NCI-H1092 treated with DMSO at 0.1 percent for 48 hours (cell line): ENCODE measurements around the gene EIF4H.
"Not testable (repeated sequence)": the region's sequence is repeated elsewhere in the genome, so short reads cannot be mapped to it uniquely, and the experiment has no call there.

ENCODE experiments used
- DNase-seq: peaks from one replicate; lab custom pipeline; 2025; lab: John Stamatoyannopoulos, UW

Gene EIF4H

GRCh38 chr7:74199551-74200355, 25.6 kb downstream of the EIF4H start:
- DNase-seq, result no peak

GRCh38 chr7:74202841-74203556, 28.8 kb downstream of the EIF4H start:
- DNase-seq, result no peak

- no peak for DNase-seq
Measured at GRCh38 chr7:74203956-74204618, 29.9 kb downstream of the EIF4H start.

GRCh38 chr7:74206052-74206451, 31.9 kb downstream of the EIF4H start:
- not testable (repeated sequence) for DNase-seq

DNA sequence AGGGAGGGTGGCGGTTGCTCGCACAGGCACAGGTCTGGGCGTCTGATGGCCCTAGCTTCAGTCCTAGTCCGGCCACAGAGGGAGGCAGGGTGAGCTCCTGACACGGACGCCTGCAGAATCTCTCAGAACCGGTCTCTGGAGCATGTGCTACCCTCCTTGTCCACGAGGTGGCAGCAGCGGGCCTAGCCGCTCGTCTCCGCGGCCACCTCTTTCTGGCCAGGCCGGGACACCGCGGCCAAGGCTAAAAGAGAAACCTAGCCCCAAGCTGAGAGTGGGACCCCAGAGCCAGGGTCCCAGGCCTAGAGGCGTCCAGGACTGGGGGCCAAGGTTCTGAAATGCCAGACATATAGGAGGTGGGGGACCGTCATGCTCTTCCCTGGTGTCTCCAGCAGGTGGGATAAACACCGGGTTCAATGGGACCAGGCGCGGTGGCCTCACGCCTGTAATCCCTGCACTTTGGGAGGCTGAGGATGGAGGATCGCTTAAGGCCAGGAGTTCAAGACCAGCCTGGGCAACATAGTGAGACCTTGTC, 32.5 kb downstream of the EIF4H start:
- DNase-seq, result peak; percentile 68

DNA sequence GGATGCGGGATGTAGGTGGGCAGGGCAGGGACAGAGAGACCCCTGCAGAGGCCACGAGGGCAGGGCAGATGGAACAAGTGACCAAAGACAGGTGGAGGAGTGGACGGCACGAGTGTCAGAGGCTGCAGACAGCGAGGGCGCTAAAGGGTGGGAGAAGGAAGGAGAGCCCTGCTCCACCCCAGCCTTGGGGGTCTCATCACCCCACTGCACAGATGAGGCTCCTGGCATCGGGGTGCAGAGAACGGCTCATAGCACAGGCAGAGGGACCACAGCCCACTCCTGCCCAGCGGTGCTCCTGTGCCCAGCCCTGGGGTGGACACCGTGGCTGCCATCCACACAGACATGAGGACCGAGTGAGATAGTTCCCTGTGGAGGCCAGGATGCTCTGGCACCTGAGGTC, 33.4 kb downstream of the EIF4H start:
- DNase-seq, result no peak

DNA sequence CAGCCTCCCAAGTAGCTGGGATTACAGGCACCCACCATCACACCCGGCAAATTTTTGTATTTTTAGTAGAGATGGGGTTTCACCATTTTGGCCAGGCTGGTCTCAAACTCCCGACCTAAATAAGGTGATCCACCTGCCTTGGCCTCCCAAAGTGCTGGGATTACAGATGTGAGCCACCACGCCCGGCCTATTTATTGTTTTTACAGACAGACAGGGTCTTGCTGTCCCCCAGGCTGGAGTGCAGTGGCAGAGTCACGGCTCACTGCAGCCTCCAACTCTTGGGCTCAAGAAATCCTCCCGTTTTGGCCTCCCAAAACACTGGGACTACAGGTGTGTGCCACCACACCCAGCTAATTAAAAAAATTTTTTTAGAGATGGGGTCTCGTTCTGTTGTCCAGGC, 34.1 kb downstream of the EIF4H start:
- DNase-seq, result not testable (repeated sequence)

- no peak for DNase-seq
Measured at GRCh38 chr7:74212661-74213060, 38.5 kb downstream of the EIF4H start.

GRCh38 chr7:74214816-74215630, 40.9 kb downstream of the EIF4H start:
- DNase-seq, result no peak

DNA sequence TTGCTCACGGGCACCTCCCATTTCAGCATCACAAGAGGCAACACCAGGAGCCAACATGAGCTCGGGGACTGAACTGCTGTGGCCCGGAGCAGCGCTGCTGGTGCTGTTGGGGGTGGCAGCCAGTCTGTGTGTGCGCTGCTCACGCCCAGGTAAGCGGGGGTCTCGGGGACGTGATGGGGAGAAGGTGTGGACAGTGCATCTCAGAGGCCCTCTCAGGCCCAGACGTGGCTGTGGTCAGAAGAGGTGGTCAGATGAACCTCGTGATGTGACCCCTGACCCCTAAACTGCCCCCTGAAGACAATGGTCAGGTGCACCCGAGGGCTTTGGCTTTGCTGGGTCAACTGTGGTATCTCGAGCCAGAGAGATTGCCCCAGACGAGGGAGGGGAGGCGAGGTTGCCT, 41.8 kb downstream of the EIF4H start:
- no peak for DNase-seq

- DNase-seq, result no peak
Measured at GRCh38 chr7:74216361-74216761, 42.2 kb downstream of the EIF4H start.

DNA sequence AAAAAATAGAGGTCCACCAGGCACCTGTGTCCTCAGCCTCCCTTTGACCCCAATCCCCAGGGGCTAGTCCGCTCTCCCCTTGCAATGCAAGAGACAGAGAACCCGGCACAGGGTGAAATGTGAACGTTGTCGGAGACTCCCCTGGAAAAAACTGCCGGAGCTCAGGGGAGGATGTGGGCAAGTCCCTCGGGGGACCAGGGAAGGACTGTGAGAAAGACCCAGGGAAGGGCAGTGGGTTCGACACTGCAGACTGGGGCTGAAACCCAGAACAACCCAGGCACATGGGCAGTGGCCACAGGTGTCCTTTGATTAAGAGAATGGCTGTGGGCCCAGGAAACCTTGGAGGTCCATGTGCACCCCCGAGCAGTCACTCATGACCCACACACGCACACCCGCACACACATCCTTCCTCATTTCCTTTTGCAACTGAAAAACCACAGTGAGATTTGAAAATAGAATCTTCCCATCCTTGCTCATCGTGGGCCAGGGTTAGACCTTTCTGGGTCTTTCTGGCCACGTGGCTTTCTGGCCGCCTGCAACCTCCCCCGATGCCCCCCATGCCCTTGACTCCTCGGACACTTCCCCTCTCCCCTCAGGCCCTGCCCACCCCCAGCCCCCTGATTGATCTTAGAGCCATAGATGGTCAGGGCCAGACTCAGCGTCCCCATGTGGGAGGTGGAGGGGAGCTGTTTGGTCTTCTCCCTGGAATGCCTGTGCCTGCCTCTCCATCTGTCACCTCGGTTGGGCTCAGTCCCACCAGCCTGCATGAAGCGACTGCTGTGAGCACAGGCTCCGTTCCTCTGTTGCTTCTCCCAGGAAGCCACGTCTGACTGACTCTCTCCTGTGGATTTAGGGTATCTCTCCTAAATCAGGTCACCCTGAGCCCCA, 43.5 kb downstream of the EIF4H start:
- no peak for DNase-seq

GRCh38 chr7:74218343-74218698, 44.2 kb downstream of the EIF4H start:
- DNase-seq, result no peak

GRCh38 chr7:74219416-74219815, 45.3 kb downstream of the EIF4H start:
- DNase-seq, result no peak

GRCh38 chr7:74220229-74220628, 46.1 kb downstream of the EIF4H start:
- DNase-seq, result no peak

DNA sequence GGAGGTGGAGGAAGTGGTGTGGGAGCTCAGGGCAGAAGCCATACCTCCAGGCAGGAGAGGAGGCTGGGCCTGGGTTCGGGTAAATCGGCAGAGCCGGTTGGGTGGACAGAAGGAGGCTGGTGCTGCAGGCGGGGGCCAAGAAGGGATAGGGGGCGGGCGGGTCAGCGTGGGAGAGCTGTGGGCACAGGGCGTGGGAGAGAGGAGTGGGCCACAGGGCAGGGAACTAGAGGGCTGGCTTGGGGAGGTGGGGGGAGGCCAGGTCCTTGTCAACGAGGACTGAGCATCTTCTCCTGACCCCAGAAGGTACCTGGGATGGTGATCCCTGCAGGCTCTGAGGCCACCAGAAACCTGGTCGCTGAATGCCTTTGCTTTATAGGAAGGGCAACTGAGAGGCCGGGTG, 47.6 kb downstream of the EIF4H start:
- no peak for DNase-seq

DNA sequence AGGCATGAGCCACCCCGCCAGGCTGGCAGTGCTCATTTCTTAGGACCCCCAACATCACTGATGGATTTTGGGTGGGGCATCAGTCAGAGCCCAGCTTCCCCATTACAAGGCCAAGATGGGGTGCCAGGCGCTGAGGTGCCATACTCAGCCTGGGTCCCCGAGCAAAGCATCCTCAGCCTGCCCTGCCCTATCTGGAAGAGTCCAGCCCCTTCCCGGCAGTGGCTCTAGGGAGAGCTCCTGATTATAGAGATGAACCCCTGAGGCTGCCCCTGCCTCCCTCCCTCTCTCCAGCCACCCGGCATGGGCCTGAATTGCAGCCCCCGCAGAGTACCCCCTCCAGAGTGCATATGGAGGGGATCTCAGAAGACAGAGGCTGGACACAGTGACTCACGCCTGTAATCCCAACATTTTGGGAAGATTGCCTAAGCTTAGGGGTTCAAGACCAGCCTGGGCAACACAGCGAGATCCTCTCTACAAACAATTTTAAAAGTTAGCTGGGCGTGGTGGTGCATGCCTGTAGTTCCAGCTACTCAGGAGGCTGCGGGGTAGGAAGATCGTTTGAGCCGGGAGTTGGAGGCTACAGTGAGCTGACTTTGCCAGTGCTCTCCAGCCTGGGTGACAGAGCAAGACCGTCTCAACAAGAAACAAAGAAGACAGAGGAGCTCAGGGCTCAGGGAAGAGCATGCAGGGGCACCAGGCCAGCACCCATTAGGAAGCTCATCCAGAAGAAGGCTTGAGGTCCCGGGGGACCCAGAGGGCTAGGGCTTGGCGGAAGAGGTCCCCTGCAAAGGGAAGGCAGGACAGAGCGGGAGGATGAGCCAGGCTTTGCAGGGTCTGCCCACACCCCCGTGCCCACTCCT, 48.9 kb downstream of the EIF4H start:
- no peak for DNase-seq

DNA sequence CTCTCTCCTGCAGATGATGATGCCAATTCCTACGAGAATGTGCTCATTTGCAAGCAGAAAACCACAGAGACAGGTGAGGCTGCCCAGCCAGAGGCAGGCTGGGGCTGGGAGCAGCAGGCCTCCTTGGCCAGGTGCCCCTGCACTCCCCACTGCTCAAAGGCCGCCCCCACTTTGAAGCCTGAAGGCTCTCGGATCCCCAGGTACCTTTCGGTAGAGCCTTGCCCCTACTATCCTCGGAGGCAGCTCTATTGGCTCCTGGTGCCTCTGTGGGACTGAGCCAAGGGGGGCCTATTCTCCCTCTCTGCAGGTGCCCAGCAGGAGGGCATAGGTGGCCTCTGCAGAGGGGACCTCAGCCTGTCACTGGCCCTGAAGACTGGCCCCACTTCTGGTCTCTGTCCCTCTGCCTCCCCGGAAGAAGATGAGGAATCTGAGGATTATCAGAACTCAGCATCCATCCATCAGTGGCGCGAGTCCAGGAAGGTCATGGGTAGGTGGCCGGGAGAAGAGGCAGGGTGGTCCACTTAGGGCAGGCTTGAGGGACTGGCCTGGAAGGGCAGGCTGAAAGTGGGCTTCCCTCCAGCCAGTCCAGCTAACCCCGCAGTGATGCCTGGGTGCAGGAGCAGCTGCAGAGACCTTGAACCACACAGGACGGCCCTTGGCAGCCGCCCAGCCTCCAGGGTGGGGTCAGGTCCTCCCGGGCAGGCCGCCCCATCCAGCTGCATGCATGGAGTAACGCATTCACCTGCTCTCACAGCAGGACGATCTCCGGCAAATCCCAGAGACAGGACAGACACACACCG, 49.8 kb downstream of the EIF4H start:
- no peak for DNase-seq

DNA sequence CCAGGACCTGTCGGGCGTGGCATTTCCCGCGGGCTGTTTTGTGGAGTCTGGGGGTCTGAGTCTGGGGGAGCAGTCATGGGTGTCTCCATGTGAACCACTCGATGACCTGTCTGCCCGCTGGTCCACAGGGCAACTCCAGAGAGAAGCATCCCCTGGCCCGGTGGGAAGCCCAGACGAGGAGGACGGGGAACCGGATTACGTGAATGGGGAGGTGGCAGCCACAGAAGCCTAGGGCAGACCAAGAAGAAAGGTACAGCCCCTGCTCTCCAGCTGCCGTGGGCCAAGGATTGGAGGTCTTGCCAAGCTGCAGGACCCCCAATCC, 50.3 kb downstream of the EIF4H start:
- no peak for DNase-seq
